Mesendoderm (in vitro differentiated cells): ENCODE measurements around the gene SRRD.

Experiments used
- DNase-seq: peaks from one replicate; pipeline ENCODE4 v3.0.0; 2013
- H2AK5ac ChIP-seq: 2 replicates; pipeline ENCODE4 v1.6.1; 2013; ENCODE audit warnings: low read length, inconsistent platforms
- H2BK120ac ChIP-seq: 2 replicates; pipeline ENCODE4 v1.6.1; 2013; ENCODE audit warnings: low read depth, mild to moderate bottlenecking, low read length, moderate library complexity, mixed read lengths
- H2BK15ac ChIP-seq: replicated peaks from 2 replicates; pipeline ENCODE4 v1.6.1; 2013; ENCODE audit warnings: low read depth, mild to moderate bottlenecking, moderate library complexity
- H2BK5ac ChIP-seq: 2 replicates; pipeline ENCODE4 v1.6.1; 2013; ENCODE audit warnings: low read length, inconsistent platforms
- H3K18ac ChIP-seq: 2 replicates; pipeline ENCODE4 v1.6.1; 2013; ENCODE audit warnings: mild to moderate bottlenecking, low read length, mixed read lengths
- H3K23ac ChIP-seq: one replicate; pipeline ENCODE4 v1.6.1; 2013; ENCODE audit warnings: low read length
- H3K27ac ChIP-seq: 2 replicates; pipeline ENCODE4 v1.5.1; 2013; ENCODE audit warnings: low read depth, mild to moderate bottlenecking, inconsistent platforms, low read length, moderate library complexity
- H3K27me3 ChIP-seq: 2 replicates; pipeline ENCODE4 v1.6.1; 2013; ENCODE audit warnings: low read length, control low read depth, mild to moderate bottlenecking, inconsistent platforms; ENCODE audit not compliant: insufficient read depth, poor library complexity
- H3K36me3 ChIP-seq: 2 replicates; pipeline ENCODE4 v1.6.1; 2013; ENCODE audit warnings: low read length, inconsistent platforms; ENCODE audit not compliant: control insufficient read depth, insufficient read depth
- H3K4ac ChIP-seq: one replicate; pipeline ENCODE4 v1.6.1; 2013; ENCODE audit warnings: low read depth, mild to moderate bottlenecking, low read length, moderate library complexity
- H3K4me1 ChIP-seq: 2 replicates; pipeline ENCODE4 v1.6.1; 2013; ENCODE audit warnings: low read depth, low read length, inconsistent platforms; ENCODE audit not compliant: control insufficient read depth
- H3K4me2 ChIP-seq: 2 replicates; pipeline ENCODE4 v1.6.1; 2013; ENCODE audit warnings: low read length
- H3K4me3 ChIP-seq: 2 replicates; pipeline ENCODE4 v1.5.1; 2013; ENCODE audit warnings: mild to moderate bottlenecking, low read length
- H3K56ac ChIP-seq: one replicate; pipeline ENCODE4 v1.6.1; 2013; ENCODE audit warnings: low read length
- H3K79me1 ChIP-seq: 2 replicates; pipeline ENCODE4 v1.6.1; 2013; ENCODE audit warnings: low read length, inconsistent platforms
- H3K79me2 ChIP-seq: 2 replicates; pipeline ENCODE4 v1.6.1; 2013; ENCODE audit warnings: mild to moderate bottlenecking, low read length; ENCODE audit not compliant: control insufficient read depth, insufficient read depth
- H3K9ac ChIP-seq: 2 replicates; pipeline ENCODE4 v1.6.1; 2013; ENCODE audit warnings: low read length, inconsistent platforms
- H4K5ac ChIP-seq: one replicate; pipeline ENCODE4 v1.6.1; 2013; ENCODE audit warnings: low read length
- H4K8ac ChIP-seq: one replicate; pipeline ENCODE4 v1.6.1; 2013; ENCODE audit warnings: low read depth, mild to moderate bottlenecking, control low read depth, low read length, moderate library complexity
- WGBS: extraction: QIAGEN DNeasy Blood & Tissue Kit; methylation state at CpG from one replicate; pipeline ENCODE4 v1.1.7; 2013; ENCODE audit warnings: low lambda C conversion rate, missing lambda C conversion rate; ENCODE audit not compliant: insufficient coverage; ENCODE audit errors: extremely low coverage; 5-methylcytosine and 5-hydroxymethylcytosine counted together

Gene SRRD

GRCh38 chr22:26466196-26466595 lies 17.5 kb upstream of the SRRD start:
- Histone ChIP-seq H3K4me3 (no peak overlapping the region), H3K27ac (no peak overlapping the region), H2BK120ac (no peak overlapping the region), H4K5ac (no peak overlapping the region), H4K8ac (no peak overlapping the region), H3K36me3 (peaks cover 9% of the 10 kb centered on the region), H3K18ac (no peak overlapping the region), H3K79me2 (no peaks in the 10 kb centered on the region), H3K56ac (no peak overlapping the region), H3K23ac (no peak overlapping the region), H2BK15ac (no peak overlapping the region), H3K4me1 (no peaks in the 10 kb centered on the region), H3K79me1 (no peaks in the 10 kb centered on the region), H3K9ac (no peak overlapping the region), H3K4ac (no peak overlapping the region), H2AK5ac (no peak overlapping the region), H3K4me2 (no peak overlapping the region), H3K27me3 (no peaks in the 10 kb centered on the region), H2BK5ac (no peak overlapping the region)
- no CpG with 5 or more reads among the region's 5 CpGs for WGBS
- DNase-seq, result no peak

GRCh38 chr22:26470807-26471206 lies 12.9 kb upstream of the SRRD start:
- H3K79me1 ChIP-seq, result no peaks in the 10 kb centered on the region
- no peak overlapping the region for H2BK15ac ChIP-seq
- no peak overlapping the region for H3K4me3 ChIP-seq
- no peaks in the 10 kb centered on the region for H3K4me1 ChIP-seq
- H3K4ac ChIP-seq, result no peak overlapping the region
- no CpG with 5 or more reads among the region's 2 CpGs for WGBS
- H4K5ac ChIP-seq, result no peak overlapping the region
- H3K27me3 ChIP-seq, result no peaks in the 10 kb centered on the region
- no peak overlapping the region for H3K4me2 ChIP-seq
- no peak for DNase-seq
- H3K9ac ChIP-seq, result no peak overlapping the region
- H3K27ac ChIP-seq, result peak overlapping the region; percentile 36
- H2BK120ac ChIP-seq, result no peak overlapping the region
- no peaks in the 10 kb centered on the region for H3K79me2 ChIP-seq
- H4K8ac ChIP-seq, result no peak overlapping the region
- H2AK5ac ChIP-seq, result no peak overlapping the region
- H3K56ac ChIP-seq, result no peak overlapping the region
- no peak overlapping the region for H3K18ac ChIP-seq
- H2BK5ac ChIP-seq, result no peak overlapping the region
- H3K23ac ChIP-seq, result no peak overlapping the region
- H3K36me3 ChIP-seq, result peaks cover 9% of the 10 kb centered on the region

- Histone ChIP-seq H3K9ac (no peak overlapping the region), H2BK120ac (no peak overlapping the region), H3K56ac (peak overlapping the region; percentile 15), H3K79me2 (no peaks in the 10 kb centered on the region), H4K8ac (no peak overlapping the region), H3K4me3 (no peak overlapping the region), H3K27ac (peak overlapping the region; percentile 29), H3K23ac (no peak overlapping the region), H4K5ac (no peak overlapping the region), H3K79me1 (no peaks in the 10 kb centered on the region), H3K4me2 (no peak overlapping the region), H2BK15ac (no peak overlapping the region), H3K4ac (no peak overlapping the region), H2AK5ac (no peak overlapping the region), H3K18ac (no peak overlapping the region), H2BK5ac (no peak overlapping the region), H3K4me1 (no peaks in the 10 kb centered on the region), H3K36me3 (peaks cover 9% of the 10 kb centered on the region), H3K27me3 (no peaks in the 10 kb centered on the region)
- WGBS, result no CpG with 5 or more reads among the region's 5 CpGs
- DNase-seq, result peak; percentile 88
Observed at GRCh38 chr22:26471522-26471921, 12.2 kb upstream of the SRRD start.

- H2BK5ac ChIP-seq, result no peak overlapping the region
- H3K79me1 ChIP-seq, result no peaks in the 10 kb centered on the region
- DNase-seq, result no peak
- H3K36me3 ChIP-seq, result peaks cover 7% of the 10 kb centered on the region
- no peaks in the 10 kb centered on the region for H3K79me2 ChIP-seq
- no peak overlapping the region for H3K4ac ChIP-seq
- no peak overlapping the region for H3K4me3 ChIP-seq
- no peak overlapping the region for H3K56ac ChIP-seq
- H3K18ac ChIP-seq, result no peak overlapping the region
- no peak overlapping the region for H4K8ac ChIP-seq
- H2BK120ac ChIP-seq, result no peak overlapping the region
- H3K27ac ChIP-seq, result no peak overlapping the region
- no peak overlapping the region for H3K4me2 ChIP-seq
- no peak overlapping the region for H2AK5ac ChIP-seq
- H3K4me1 ChIP-seq, result no peaks in the 10 kb centered on the region
- H3K9ac ChIP-seq, result no peak overlapping the region
- no peaks in the 10 kb centered on the region for H3K27me3 ChIP-seq
- H2BK15ac ChIP-seq, result no peak overlapping the region
- no peak overlapping the region for H3K23ac ChIP-seq
- no peak overlapping the region for H4K5ac ChIP-seq
Observed at GRCh38 chr22:26474682-26475081, 9.0 kb upstream of the SRRD start.

- H3K18ac ChIP-seq, result no peak overlapping the region
- no peaks in the 10 kb centered on the region for H3K4me1 ChIP-seq
- peaks cover 9% of the 10 kb centered on the region for H3K79me1 ChIP-seq
- H3K27me3 ChIP-seq, result no peaks in the 10 kb centered on the region
- no peak overlapping the region for H3K23ac ChIP-seq
- no peak overlapping the region for H3K4ac ChIP-seq
- peak; percentile 63 for DNase-seq
- H3K4me3 ChIP-seq, result no peak overlapping the region
- no peak overlapping the region for H2BK5ac ChIP-seq
- no peak overlapping the region for H2BK15ac ChIP-seq
- no peaks in the 10 kb centered on the region for H3K79me2 ChIP-seq
- H3K4me2 ChIP-seq, result no peak overlapping the region
- H3K56ac ChIP-seq, result no peak overlapping the region
- no peak overlapping the region for H4K5ac ChIP-seq
- H3K36me3 ChIP-seq, result no peaks in the 10 kb centered on the region
- H4K8ac ChIP-seq, result no peak overlapping the region
- H2AK5ac ChIP-seq, result no peak overlapping the region
- WGBS, result no CpG with 5 or more reads among the region's 4 CpGs
- H2BK120ac ChIP-seq, result no peak overlapping the region
- no peak overlapping the region for H3K27ac ChIP-seq
- H3K9ac ChIP-seq, result no peak overlapping the region
Observed at GRCh38 chr22:26476705-26477340, 6.9 kb upstream of the SRRD start.

- Histone ChIP-seq H2BK120ac (no peak overlapping the region), H4K8ac (no peak overlapping the region), H3K4me1 (no peaks in the 10 kb centered on the region), H3K27ac (no peak overlapping the region), H3K9ac (no peak overlapping the region), H2AK5ac (no peak overlapping the region), H3K56ac (no peak overlapping the region), H3K4ac (no peak overlapping the region), H3K36me3 (no peaks in the 10 kb centered on the region), H3K4me2 (no peak overlapping the region), H3K18ac (no peak overlapping the region), H3K27me3 (no peaks in the 10 kb centered on the region), H3K79me2 (no peaks in the 10 kb centered on the region), H2BK15ac (no peak overlapping the region), H3K23ac (no peak overlapping the region), H4K5ac (no peak overlapping the region), H2BK5ac (no peak overlapping the region), H3K4me3 (no peak overlapping the region), H3K79me1 (peaks cover 10% of the 10 kb centered on the region)
- no peak for DNase-seq
- no CpG with 5 or more reads among the region's 4 CpGs for WGBS
Observed at GRCh38 chr22:26477341-26477731, 6.3 kb upstream of the SRRD start.
